HG03175 (cell line): ENCODE results near the gene CCSER2.
A peak's percentile ranks its signal among the peaks of the same experiment; 100 is the strongest.
"Not testable (repeated sequence)": the region's sequence is repeated elsewhere in the genome, so short reads cannot be mapped to it uniquely, and the experiment has no call there.

Experiments used
- ATAC-seq: cut with Tn5 transposase; IDR thresholded peaks from one replicate; pipeline ENCODE4 v1.9.1; 2021; ENCODE audit warnings: mild to moderate bottlenecking, moderate library complexity; ENCODE audit not compliant: unreplicated experiment

CCSER2 gene, protein sequence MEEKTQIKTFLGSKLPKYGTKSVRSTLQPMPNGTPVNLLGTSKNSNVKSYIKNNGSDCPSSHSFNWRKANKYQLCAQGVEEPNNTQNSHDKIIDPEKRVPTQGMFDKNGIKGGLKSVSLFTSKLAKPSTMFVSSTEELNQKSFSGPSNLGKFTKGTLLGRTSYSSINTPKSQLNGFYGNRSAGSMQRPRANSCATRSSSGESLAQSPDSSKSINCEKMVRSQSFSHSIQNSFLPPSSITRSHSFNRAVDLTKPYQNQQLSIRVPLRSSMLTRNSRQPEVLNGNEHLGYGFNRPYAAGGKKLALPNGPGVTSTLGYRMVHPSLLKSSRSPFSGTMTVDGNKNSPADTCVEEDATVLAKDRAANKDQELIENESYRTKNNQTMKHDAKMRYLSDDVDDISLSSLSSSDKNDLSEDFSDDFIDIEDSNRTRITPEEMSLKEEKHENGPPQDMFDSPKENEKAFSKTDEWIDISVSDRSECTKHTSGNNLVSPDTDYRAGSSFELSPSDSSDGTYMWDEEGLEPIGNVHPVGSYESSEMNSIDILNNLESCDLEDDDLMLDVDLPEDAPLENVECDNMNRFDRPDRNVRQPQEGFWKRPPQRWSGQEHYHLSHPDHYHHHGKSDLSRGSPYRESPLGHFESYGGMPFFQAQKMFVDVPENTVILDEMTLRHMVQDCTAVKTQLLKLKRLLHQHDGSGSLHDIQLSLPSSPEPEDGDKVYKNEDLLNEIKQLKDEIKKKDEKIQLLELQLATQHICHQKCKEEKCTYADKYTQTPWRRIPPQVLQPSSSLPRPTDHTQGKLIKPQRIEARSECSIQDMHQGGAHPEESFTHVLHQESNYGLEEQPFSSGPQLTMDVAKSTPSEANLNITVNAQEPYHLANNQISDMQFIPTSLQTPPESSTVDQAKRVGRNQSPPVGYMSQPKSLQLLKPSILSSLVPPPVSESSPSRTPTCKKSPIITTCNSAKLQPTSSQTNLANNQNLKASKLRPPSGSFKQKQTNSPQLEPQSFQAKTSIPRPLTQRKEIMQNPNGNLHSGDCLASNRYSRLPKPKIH

DNA sequence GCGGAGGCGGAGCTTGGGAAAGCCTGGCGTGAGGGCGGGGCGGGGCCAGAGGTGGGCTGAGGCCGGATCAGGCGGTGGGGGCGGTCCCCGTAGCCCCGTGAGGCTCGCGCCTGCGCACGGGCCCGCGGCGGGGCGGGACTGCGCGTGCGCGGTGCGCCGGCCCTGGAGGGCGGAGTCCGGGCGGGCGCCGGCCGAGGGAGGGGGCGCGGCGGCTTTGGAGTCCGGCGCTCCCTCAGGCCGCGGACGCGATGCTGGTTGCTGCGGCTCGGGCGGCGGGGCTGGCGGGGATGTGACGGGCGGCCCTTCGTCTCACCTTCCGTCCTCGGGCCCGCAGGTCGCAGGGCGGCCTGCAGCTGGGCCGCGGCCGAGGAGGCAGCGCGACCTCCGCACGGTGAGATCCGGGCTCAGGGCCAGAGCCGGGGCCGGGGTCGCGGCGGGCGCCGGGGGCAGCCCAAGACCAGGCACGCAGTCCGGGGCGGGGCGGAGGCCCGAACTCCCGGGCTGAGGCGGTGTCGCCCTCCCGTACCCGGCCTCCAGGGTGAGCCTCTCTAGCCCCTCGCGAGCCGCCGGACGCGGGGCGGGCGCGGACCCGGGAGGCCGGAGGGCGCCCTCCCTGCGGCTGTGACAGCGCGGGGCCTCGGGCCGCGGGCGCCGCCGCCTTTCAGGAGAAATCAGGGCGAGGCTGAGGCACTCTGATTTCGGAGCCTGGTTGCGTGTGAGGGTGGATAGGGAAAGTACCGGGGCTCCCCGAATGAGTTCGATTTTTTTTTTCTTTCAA lies at the start of gene CCSER2:
Gene CCSER2, plus strand, starts transcription at position 172 of the 778 bp plus-strand sequence. CDS start 42,464 bp downstream, outside the sequence.
- ATAC-seq = peak; percentile 59

DNA sequence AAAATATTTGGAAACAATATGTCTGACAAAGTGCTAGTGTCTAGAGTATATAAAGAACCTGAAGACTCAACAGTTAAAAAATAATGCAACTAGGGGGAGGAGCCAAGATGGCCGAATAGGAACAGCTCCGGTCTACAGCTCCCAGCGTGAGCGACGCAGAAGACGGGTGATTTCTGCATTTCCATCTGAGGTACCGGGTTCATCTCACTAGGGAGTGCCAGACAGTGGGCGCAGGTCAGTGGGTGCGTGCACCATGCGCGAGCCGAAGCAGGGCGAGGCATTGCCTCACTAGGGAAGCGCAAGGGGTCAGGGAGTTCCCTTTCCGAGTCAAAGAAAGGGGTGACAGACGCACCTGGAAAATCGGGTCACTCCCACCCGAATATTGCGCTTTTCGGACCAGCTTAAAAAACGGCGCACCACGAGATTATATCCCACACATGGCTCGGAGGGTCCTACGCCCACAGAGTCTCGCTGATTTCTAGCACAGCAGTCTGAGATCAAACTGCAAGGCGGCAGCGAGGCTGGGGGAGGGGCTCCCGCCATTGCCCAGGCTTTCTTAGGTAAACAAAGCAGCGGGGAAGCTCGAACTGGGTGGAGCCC lies 48.4 kb upstream of the CCSER2 start:
- ATAC-seq = not testable (repeated sequence)

DNA sequence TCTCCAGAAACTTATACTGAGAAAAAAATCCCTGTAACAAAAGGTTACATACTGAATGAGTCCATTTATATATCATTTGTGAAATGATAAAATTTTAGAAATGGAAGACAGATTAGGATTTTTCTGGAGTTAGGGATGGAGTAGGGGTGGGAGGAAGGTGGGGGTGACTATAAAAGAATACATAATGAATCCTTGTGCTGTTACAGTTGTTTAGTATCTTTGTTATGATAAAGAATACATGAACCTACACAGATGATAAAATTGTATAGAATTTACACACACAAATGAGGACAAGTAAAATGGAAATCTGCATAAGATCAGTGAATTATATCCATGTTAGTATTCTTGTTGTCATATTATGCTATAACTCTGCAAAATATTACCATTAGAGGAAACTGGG lies 41.7 kb upstream of the CCSER2 start:
- no peak for ATAC-seq

DNA sequence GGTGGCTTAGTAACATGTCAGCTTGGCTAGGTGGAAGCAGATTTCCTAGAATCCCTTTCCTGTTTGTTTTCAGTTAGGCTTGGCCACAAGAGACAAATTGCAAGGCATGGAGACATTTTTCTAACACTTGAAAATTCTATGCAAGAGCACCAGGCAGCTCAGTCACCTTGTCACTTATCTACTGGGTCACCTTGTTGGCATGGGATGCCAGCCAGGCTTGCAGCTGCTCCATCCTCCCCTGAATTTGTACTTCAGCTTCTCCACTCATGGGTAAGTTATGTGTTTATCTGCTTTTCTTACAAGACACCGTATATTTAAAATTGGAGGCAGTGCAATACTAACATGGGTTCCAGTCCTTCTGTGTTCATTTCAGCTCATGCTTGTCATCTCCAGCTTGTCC lies 40.2 kb upstream of the CCSER2 start:
- no peak for ATAC-seq

DNA sequence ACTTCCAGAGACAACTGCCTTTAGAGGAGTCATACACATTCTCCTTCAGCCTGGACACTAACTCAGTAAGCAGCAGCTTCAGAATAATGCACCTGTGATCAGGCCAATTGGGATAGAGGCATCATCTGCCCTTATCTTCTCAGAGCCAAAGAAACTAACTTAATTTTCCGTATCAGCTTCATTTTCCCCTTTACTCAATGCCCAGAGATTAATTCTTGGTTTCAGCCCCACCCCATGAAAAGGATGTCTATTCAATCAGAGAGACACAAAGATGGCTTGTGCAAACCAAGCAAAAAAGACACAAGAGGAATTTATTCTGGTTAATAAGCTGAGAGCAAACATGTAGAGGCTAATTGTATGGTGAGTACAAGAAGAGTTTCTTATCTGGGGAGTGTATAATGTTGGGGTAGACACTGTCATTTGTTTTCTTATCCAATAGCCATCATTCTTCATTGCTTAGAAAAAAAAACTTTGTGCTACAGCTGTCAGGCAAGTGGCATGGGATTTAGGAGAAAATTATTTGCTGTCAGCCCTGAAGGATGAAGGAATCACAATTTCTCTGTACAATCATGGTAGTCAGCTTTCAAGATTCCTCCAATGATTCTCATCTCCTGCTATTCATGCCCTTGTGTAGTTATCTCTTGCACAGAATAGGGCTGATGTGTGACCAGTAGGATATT lies 38.7 kb upstream of the CCSER2 start:
- no peak for ATAC-seq

DNA sequence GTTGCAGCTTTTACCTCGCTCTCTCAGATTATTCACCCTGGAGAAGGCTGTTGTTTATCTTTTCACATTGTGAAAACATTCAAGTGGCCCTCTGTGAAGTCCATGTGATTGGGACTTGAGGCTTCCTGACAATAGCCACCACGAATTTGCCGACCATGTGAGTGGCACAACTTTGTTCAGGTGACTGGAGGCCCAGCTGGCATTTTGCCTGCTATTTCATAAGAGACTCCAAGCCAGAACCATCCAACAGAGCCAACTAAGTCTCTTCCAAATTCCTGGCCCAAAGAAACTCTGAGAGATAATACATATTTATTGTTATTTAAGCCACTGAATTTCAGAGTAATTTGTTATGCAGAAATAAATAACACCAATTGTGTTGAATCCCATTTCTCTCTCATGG lies 38.2 kb upstream of the CCSER2 start:
- no peak for ATAC-seq

DNA sequence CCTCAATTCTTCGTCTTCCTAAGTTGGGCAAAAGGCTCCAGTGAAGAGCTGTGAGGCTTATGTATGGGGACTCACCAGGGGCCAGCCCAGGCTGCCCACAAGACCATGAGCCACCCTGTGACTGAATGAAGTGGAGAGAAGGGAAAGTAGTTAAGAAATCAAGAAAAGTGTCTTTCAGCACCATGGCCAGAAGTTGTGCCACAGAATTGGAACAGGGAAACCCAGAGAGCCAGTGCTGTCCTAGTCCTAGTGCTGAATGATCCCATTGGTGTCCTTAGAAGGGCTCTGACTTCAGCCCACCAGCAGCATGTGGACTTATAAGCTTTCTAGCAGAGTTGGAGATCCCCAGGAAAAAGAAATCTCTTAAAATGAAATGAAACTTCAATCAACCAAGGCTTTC lies 37.0 kb upstream of the CCSER2 start:
- ATAC-seq = no peak

DNA sequence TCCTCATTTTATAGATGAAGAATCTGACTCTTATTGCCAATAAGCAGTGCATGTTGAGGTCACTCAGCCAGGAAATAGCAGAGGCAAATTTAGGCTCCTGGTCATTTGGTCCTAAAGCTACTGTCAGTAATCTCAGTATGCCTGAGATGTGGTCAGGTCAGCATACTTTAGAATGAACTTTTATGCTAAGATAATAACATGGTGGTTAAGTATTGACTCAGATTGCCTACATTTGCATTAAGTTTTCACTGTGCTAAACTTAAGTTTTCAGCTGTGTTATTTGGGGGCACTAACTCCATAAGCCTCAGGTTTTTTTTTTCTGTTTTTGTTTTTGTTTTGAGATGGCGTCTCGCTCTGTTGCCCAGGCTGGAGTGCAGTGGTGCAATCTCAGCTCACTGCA lies 35.9 kb upstream of the CCSER2 start:
- ATAC-seq = peak; percentile 45

DNA sequence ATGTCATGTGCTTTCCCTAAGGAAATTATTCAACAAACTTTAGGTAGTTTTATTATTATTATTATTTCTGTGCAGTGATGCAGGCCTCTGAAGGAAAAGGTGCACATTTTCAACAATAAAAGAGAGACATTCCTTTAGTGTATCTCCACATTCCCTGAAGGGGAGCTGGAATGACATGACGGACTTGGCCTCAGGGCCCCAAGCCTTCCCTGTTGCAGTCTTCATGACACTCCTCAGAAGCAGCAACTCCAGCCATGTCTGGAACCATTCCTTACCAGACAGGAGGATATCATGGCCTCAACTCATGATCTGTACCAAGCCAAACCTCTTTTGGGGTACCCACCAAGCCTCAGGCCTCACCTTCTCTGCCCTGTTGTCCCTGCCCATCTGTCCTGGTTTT lies 35.2 kb upstream of the CCSER2 start:
- no peak for ATAC-seq

DNA sequence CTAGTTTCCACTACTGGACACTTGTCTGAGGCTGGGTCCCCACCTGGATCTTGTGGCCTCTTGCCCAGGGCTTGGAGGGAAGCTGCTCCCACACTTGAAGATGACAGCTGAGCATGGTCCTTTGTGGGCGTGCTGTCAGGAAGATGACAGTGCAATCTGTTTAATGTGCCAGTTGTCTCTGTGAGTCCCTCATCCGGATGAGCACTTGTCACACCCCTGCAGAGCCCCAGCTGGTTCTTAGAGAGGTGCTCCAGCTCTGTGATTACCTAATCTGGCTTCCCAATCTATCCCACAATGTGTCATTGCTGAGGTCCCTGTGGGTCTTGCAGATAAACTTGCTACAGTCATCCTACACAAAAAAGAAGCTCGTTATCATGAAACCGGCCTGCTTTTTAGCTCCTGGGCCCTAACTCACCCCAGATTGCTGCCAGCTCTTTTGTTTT lies 34.8 kb upstream of the CCSER2 start:
- no peak for ATAC-seq

DNA sequence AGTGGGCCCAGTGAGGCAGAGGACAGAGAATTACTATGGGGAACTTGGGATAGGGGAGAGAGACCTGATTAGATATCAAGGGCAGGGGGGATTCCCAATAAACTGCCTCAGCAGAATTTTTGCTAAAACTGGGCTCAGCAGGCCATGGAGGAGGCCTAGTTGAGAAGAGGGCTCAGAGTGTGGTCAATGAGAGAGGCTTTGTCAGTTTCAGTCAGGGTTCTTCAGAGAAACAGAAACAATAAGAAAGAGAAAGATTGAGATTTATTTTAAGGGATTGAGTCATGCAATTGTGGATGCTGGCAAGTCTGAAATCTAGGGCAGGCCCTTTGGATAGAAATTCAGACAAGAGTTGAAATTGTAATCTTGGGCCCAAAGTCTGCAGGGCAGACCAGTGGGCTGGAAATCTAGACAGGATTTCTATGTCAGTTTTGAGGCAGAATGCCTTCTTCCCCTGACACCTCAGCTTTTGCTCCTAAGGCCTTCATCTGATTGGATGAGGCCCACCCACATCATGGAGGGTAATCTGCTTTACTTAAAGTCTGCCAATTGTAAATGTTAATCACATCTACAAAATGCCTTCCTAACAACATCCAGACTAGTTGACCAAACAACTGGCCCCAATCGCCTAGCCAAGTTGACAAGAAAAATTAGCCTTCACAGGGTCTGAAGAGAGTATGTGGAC lies 33.5 kb upstream of the CCSER2 start:
- ATAC-seq = peak; percentile 72

DNA sequence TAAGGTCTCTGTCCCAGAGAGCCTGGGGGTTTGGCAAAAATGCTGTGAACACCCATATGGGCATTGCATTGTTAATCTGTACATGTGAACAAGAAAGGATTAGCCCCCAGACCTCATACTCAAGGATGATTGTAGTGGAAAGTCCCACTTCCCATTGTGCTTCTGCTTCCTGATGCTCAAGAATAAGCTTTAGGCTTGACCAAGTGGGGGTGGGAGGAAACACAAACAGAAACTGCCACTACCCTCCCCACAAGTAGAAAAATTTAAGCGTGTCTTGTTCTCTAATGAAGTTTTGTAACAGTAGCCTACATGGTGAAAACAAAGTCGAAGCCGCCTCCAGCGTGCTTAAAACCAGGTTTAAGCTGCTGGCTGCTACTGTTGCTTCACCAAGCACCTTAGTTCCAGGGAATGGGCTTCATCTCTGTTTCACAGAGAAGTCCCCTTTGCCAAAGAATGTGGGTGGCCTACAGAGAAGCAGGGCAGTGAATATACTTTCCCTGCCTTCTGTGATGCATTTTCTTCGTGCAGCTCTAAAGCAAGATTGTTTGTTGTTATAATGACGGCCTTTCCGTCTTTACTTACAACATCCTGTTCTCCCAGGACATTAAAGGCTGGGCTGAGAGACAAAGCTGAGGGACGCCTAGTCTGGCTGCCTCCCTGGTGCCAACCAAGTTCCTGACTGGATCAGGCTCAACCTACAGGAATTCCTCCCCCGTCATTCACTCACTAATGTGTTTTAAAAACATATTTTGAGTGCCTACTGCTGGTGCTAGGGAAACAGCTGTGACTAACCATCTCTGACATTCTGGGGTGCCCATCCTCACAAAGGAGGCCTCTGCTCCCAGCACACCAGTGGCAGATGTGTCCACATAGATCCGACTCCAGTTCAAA lies 32.1 kb upstream of the CCSER2 start:
- ATAC-seq = no peak

DNA sequence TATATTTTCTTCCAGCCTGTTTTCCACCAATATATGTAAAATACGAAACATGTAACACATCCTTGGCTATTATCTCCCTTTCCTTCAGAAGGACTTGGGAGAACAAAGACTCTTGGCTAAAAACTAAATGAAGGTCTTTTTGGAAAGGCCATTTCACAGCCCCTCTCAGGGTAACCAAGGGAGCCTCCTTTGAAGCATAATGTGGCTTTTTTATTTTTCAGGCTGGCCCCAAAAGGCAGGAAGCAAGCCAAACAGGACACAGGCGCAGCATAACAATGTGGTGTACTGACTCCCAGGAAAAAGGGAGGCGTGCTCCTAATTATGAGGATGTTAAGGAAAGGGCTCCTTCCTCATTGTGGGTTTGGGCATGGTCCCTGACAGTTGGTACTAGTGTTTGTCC lies 30.3 kb upstream of the CCSER2 start:
- ATAC-seq = no peak

DNA sequence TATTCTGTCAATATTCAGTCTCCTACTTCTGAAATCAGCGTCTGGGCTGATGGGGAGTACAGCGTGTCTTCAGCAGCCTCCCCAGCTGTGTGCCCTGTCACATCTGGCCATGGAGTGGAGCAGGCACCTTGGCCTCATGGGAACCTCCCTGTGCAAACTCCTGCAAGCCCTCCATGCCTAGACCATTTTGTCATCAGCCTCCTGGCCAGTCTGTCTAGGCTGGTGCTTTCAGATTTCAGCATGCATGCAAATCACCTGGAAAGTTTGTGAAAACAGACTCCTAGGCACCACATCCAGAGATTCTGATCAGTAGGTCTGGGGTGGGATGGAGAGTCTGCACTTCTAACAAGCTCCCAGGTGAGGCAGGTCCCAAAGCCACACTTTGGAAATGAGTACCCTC lies 26.2 kb upstream of the CCSER2 start:
- no peak for ATAC-seq

DNA sequence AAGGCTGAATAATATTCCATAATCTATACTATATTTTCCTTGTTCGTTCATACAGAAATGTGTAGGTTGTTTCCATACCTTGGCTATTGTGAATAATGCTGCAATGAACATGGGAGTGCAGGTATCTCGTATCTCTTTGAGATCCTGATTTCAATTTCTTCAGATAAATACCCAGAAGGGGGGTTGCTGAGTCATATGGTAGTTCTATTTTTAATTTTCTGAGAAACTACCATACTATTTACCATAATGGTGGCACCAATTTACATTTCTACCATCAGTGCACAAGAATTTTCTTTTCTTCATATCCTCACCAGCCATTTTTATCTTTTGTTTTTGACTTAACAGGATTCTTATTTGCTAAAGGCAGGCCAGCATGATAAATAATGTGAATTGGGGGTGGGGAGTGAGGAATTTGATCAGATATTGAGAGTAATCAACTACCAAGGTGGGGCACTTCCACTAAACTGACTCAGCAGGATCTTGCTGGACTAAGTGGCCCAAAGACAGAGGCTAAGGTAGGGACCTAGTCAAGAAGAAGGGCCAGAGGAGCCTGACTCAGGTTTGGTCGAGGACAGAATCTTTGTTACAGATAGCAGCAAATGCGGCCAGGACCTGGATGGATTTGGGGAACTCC lies 21.5 kb upstream of the CCSER2 start:
- no peak for ATAC-seq

DNA sequence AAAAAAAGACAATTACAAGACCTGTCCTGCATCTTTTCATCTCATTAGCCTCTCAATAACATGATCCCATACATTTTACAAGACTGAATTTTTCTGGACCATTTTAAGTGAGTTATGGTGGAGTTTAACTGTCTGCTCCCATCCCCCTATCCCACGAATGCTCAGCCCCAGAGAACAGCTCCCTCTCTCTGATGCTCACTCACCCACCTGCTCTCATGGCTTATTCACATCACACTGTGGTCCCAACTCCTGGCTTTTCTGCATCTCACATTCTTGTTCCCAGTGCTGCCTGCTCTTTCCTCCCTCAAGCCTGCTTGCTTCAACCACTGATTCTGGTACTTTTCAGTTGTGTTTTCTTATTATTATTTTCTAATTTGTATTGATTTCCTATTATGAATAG lies 20.4 kb upstream of the CCSER2 start:
- ATAC-seq = no peak

DNA sequence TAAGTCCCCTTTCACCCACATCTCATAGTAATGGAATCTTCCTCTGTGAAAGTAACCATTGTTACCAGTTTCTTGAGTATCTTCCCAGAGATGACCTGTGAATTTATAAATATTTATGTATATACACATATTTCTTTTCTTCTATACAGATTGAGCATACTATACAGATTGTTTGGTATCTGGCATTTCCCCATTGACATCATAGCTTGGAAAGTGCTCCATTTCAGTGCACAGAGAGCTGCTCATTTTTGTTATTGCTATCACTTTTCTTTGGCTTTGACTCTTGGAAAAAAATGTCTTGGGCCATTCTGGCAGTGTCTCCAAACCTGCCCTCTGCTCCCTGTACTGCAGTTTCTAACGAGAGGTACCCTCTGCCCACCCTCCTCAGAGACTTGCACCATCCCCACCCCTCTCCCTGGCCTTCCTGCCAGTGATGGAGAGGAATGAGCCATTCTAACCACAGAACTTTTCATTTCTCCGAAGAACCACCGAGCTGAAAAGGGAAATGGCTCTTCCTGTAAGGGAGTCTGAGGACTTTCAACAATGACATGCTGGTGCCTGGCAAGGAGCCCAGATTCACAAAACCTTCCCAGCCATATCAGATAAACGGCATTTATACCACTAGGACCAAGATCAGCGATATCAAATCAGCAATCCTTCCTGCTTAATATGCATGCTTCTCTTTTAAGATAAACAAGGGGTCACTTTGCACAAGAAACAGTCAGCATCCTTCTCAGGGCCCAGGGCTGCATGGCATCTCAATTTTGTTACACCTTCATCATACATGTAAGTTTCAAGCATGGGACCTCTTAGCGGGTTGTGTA lies 19.7 kb upstream of the CCSER2 start:
- ATAC-seq = no peak
